ENCODE measurements around the gene GPR37L1.

- TF ChIP-seq ZNF350 (tag by site-specific recombination; IDR thresholded peaks at IDR 0.05) (no peak), CTCF (tag by site-specific recombination; IDR thresholded peaks at IDR 0.05) (no peak), SETDB1 (IDR thresholded peaks at IDR 0.05; ENCODE audit: insufficient read length, low read length) (no peak), ELK4 (IDR thresholded peaks at IDR 0.05; ENCODE audit: borderline replicate concordance, low read depth, low read length) (no peak), ZNF777 (tag by site-specific recombination; IDR thresholded peaks at IDR 0.05; ENCODE audit: borderline replicate concordance) (no peak), REST (tag by site-specific recombination; IDR thresholded peaks at IDR 0.05) (no peak), ZSCAN30 (tag by site-specific recombination; IDR thresholded peaks at IDR 0.05) (no peak), ZNF23 (tag by site-specific recombination; IDR thresholded peaks at IDR 0.05; ENCODE audit: borderline replicate concordance) (no peak), ZFHX2 (tag by site-specific recombination; conservative IDR thresholded peaks at IDR 0.05) (no peak), WT1 (tag by site-specific recombination; IDR thresholded peaks at IDR 0.05) (no peak), ZBTB6 (tag by site-specific recombination; IDR thresholded peaks at IDR 0.05) (no peak)
These were observed 36.0 kb upstream of the GPR37L1 start for GRCh38 chr1:202086579-202087350.
